GM19467 (cell line): ENCODE measurements around the gene LRRC27.

ENCODE experiments used
- ATAC-seq: cut with Tn5 transposase; IDR thresholded peaks from one replicate; pipeline ENCODE4 v1.9.1; 2021; ENCODE audit warnings: mild to moderate bottlenecking, moderate library complexity; ENCODE audit not compliant: unreplicated experiment

The LRRC27 gene

DNA sequence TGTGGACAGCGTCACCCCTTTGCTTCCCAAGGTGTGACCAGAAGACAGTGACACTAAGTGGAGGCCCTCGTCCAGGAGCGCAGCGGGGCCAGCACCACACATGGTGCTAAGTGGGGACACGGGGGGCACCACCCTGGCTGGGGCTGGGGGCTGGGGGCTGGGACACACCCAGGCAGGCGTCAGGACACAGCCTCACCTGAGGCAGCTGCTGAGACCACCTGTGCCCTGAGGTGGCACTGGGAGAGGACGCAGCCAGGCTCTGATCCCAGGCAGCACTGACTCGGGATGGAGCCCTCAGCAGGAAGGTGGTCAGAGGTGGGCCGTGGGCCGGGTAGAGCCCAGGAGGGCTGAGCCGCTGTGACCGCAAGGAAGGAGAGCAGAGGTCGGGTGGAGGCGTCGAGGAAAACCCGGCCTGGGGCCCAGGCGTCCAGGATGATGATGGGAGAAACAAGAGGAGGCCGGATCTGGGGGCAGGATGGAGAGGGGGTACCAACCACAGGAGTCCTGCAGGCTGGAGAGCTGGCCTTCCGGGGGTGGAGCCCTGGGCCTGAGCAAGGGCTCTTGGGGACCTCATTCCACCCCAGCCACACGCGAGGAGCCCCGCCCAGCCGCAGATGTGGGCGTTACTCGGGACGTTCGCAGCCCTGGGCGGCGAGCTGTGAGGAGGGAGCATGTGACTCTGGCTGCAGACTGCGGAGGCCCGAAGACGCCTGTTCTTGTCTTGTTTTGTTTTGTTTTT is 22.5 kb downstream of the LRRC27 start:
- no peak for ATAC-seq

GRCh38 chr10:132355297-132355696 is 23.3 kb downstream of the LRRC27 start:
- ATAC-seq: no peak

- no peak for ATAC-seq
These were observed 23.8 kb downstream of the LRRC27 start for GRCh38 chr10:132355754-132356153.

DNA sequence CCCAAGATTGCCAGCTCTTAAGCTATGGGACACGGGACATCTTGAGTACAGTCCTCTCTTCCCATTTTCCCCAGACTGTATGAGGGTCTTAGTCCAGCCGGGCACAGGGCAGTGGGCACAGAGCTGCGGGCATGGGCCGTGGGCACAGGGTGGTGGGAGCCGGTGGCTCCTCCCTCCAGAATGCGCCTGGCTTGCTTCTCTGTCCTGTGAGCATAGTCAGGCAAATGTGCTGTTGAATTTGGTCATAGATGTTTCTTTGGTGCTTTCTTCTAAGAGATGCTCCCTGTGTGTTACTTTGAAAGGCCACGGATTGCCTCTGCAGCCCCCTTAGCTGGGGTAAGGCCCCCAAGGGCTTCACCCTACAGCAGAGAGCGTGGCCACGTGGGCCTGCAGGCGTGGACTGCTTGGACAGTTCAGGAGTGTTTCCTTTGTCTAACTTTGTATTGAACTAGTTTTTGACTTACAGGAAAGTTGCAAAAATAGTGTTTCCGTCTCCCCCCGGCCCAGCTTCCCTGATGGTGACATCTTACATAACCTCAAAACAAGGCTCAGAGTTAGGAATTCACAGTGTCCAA is 24.7 kb downstream of the LRRC27 start:
- no peak for ATAC-seq

DNA sequence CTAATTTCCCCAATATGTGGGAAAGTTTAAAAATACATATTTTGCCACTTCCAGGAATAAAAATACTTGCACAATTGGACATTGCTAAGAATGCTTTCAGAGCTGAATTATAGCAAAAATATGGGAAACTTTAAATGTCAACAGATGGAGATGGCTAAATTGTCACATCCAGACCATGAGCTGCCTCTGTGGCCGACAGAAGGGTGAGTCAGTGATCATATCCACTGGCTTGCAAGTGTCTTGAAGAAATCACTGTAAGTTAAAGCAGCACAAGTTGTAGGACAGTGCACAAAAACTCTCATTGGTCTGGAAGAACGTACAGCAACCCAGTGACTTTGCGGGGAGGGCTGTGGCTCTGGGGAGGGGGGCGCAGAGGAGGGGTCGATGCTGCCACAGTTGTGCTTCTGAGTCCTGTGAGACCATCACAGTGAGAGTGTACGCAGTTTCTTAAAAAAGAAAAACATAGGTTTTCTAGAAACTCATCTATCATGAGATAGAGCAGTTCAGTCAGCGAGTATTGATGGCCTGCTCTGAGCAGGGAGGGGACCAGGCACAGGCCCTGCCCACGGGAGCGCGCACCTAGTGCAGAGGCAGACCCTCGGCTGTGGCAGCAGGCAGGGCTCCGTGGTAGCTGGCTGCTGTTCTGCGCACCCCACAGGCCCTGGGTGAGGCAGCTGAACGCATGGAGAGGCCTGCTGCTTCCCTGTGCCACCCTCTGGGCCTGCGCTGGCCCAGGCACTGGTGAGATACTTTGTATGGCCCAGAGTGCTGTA is 25.5 kb downstream of the LRRC27 start:
- ATAC-seq: no peak

DNA sequence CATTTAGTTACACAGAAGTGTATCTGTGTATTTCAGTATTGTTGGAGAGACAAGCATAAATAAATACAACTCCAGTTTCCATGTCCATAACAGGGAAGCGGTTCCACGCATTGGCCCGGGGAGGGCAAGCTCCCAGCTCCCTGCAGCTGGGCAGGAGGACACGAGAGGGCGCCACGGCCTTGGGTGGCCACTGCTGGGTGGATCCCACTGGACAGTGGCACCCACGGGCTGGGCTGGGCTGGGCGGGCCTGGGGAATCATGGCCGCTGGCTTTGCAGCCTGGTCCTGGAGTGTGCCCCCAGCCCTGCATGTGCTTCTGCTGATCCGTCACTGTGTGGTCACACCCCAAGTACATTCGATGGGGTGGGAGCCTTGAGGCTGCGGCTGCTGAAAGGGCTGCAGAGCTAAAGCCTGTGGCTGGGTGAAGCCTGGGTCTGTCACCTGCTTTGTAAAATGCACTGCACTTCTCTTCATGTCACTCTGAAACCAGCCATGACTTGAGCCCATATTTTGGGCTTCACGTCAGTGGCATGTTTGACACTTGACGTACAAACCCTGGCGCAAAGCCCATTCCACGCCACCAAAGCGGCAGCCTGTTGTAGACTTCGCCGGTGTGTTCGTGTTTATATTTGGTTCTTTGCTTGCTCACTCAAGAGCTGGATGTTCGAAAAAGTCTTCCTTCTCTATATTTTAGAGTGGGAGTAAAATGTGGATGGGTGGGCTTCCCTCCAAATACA is 27.5 kb downstream of the LRRC27 start:
- no peak for ATAC-seq

GRCh38 chr10:132360766-132361447 is 28.9 kb downstream of the LRRC27 start:
- no peak for ATAC-seq

DNA sequence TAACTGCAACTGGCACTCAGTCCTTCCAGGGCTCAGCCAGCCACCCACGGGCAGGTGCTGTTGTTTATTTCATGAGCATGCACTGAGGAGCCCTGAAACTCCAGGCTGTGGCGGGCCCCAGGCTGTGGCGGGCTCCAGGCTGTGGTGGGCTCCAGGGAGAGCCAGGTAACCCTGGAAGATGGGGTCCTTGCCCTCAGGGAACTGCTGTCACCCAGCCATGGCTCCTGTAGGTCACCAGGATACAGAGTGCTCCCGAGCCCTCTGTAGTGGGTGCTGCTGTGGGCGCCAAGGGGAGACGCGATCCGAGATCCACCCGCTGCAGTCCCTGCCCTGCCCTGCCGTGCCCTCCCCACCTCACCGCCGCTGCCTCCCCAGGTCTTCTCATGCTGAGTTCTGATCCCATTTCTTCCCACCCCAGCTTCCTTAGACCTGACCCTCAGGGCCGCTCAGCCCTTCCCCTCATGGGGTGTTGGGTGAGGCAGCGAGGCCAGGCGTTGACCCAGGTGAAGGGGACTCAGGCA is 29.6 kb downstream of the LRRC27 start:
- ATAC-seq: no peak

DNA sequence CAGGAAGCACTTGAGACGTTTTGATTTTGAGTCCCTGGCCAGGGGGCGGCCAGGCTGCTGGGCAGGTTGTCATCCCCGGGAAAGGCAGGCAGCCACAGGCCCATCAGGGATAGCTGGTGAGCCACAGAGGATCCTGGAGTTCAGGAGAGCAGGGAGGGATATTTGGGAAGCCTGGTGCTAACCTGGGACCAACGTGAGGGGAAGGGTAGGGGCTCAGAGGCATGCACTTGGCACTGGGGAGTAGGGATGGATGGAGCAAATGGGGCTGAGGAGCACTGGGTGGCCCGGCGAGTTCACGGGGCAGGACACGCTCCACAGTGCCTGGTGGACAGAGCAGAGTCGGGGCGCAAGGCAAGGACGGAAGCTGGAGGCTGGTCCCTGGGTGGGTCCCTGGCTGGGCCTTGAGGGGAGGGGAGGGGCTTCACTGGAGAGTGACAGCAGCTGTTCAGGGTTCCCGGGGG is 30.2 kb downstream of the LRRC27 start:
- ATAC-seq: no peak

DNA sequence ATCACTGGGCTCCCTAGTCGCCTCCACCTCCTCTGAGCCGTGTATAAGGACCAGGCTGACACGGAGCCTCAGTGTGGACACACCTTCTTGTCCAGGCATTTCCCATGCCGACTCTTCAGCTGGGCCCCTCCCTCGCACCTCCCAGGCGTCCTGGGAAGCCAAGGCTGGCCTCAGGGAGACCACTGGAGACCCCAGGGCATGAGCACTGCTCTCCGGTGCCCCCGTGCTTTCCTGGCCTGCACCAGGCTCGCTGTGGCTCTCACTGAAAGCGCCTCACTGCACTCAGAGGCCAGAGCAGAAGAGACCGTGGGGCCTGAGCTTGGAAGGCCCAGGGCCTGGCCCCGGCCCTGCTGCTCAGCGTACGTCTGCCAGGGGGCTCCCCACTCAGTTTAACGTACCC is 31.4 kb downstream of the LRRC27 start:
- ATAC-seq: no peak

DNA sequence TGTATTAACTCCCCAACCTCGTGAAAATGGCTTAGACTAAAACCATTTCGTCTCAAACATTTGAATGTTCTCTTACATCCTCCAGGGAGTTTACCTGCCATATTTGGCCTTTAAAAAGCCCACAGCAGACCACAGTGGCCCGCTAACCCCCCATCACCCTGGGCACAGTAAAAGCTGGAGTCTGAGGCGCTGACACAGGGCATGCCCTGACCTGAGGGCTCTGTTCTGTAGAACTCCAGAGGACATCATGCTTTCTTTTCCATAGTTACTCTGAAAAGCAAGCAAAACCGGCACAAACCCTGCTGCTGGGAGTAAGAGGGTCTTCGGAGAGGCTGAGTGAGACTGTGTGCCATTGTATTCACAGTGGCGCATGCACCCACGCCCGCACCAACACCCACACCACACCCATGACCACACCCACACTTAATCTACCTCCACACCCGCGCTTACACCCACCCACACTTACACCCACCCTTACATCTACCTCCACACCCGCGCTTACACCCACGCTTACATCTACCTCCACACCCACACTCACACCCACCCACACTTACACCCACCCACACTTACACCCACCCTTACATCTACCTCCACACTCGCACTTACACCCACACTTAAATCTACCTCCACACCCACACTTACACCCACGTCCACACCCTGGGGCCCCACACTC is 32.1 kb downstream of the LRRC27 start:
- ATAC-seq: no peak

- ATAC-seq: no peak
These were observed 32.6 kb downstream of the LRRC27 start for GRCh38 chr10:132364594-132364970.

GRCh38 chr10:132365102-132365501 is 33.1 kb downstream of the LRRC27 start:
- ATAC-seq: no peak

- no peak for ATAC-seq
These were observed 34.0 kb downstream of the LRRC27 start for GRCh38 chr10:132366006-132366405.

- ATAC-seq: no peak
These were observed 34.5 kb downstream of the LRRC27 start for GRCh38 chr10:132366499-132366898.

DNA sequence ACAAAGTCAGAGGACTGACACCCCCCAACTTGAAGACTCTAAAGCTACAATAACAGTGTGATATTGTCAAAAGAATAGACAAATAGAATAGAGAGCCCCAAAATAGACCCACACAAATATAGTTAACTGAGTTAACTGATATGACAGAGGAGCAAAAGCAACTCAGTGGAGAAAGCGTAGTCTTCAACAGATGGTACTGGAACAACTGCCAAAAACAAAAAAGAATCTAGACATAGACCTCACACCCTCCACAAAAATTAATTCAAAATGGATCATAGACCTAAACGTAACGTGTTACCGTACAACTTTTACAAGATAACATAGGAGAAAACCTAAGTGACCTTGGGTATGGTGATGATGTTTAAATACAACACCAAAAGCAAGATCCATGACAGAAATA is 36.4 kb downstream of the LRRC27 start:
- no peak for ATAC-seq

DNA sequence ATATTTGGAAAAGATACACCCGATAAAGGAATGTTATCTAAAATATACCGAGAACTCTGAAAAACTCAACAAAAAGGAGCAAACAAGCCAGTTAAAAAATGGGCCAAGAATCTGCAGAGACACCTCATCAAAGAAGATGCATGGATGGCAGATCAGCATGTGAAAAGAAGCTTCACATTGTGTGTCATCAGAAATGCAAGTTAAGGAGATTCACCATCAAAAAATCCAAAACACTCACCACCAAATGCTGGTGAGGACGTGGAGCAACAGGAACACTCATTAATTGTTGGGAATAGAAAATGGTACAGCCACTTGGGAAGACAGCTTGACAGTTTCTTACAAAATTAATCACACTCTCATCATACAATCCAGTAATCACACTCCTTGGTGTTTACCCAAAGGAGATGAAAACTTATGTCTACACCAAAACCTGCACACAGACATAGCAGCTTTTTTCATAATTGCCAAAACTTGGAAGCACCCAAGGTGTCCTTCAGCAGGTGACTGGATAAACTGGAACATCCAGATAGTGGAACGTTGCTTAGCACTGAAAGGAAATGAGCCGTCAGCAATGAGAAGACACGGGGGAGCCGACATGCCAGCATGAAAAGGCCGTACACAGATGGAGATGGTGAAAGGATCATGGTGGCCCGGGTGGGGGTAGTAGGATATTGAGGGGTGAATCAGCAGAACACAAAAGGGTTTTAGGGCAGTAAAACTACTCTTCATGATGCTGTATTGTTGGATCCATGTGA is 37.1 kb downstream of the LRRC27 start:
- ATAC-seq: no peak

- no peak for ATAC-seq
These were observed 37.7 kb downstream of the LRRC27 start for GRCh38 chr10:132369636-132370185.
